OCI-LY1 (cell line): Measurements from ENCODE around the gene TRIO.

Experiments
- EZH2 ChIP-seq: fragments of 200-600 bp; sonication (generic), shearing (Covaris generic); IDR thresholded peaks from 2 replicates; pipeline ENCODE4 v1.8.0; 2017; ENCODE audit warnings: borderline replicate concordance, mixed run types, mild to moderate bottlenecking, antibody characterized with exemption, low read length, moderate library complexity, mixed read lengths
- TF ChIP-seq, protein P1 (sequence below): fragments of 200-600 bp; sonication (generic), shearing (Covaris generic); IDR thresholded peaks from 2 replicates; pipeline ENCODE4 v1.5.1; 2017; ENCODE audit warnings: mild to moderate bottlenecking, antibody characterized with exemption, low read length, moderate library complexity, mixed read lengths

DNA sequence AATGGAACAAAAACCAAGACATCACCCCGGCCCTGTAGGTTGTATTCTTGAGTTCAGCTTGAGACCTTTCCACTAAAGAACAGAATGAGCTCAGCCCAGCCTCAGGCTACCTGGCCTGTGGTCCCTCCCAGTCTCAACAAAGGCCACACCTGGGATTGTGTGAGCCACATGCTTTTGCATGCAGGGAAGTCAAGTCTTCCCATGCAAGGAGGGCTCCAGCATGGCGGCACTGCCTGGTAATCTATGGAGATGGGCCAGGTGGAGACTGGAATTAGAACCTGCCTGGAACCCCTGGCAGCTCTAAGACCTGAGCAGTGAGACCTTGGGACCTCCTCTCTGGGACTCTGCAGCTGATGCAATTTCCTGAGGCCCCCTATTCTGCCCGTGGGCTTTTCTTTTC is 389.0 kb downstream of the TRIO start:
- TF ChIP-seq, protein P1, sequence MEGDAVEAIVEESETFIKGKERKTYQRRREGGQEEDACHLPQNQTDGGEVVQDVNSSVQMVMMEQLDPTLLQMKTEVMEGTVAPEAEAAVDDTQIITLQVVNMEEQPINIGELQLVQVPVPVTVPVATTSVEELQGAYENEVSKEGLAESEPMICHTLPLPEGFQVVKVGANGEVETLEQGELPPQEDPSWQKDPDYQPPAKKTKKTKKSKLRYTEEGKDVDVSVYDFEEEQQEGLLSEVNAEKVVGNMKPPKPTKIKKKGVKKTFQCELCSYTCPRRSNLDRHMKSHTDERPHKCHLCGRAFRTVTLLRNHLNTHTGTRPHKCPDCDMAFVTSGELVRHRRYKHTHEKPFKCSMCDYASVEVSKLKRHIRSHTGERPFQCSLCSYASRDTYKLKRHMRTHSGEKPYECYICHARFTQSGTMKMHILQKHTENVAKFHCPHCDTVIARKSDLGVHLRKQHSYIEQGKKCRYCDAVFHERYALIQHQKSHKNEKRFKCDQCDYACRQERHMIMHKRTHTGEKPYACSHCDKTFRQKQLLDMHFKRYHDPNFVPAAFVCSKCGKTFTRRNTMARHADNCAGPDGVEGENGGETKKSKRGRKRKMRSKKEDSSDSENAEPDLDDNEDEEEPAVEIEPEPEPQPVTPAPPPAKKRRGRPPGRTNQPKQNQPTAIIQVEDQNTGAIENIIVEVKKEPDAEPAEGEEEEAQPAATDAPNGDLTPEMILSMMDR, result no peak
- no peak for TF ChIP-seq EZH2
